GM12892 (cell line): ENCODE data around the gene ABCF2.

Experiments
- DNase-seq: peaks from one replicate; pipeline ENCODE4 v3.0.0; 2011; ENCODE audit not compliant: insufficient read length
- FAIRE-seq: peaks from 2 replicates; lab custom pipeline; 2011; peaks lifted over from hg19 to GRCh38; lab: Jason Lieb, UNC
- POLR2A ChIP-seq: IDR thresholded peaks from 2 replicates; pipeline ENCODE4 v1.6.1; 2011; ENCODE audit warnings: low read depth, low read length, control low read depth
- POLR2AphosphoS5 ChIP-seq: IDR thresholded peaks from 2 replicates; pipeline ENCODE4 v1.6.1; 2011; ENCODE audit warnings: low read depth, low read length, control low read depth
- TAF1 ChIP-seq: IDR thresholded peaks from 2 replicates; pipeline ENCODE4 v1.6.1; 2011; ENCODE audit warnings: low read depth, mild to moderate bottlenecking, control low read depth, low read length, borderline replicate concordance

The ABCF2 gene

DNA sequence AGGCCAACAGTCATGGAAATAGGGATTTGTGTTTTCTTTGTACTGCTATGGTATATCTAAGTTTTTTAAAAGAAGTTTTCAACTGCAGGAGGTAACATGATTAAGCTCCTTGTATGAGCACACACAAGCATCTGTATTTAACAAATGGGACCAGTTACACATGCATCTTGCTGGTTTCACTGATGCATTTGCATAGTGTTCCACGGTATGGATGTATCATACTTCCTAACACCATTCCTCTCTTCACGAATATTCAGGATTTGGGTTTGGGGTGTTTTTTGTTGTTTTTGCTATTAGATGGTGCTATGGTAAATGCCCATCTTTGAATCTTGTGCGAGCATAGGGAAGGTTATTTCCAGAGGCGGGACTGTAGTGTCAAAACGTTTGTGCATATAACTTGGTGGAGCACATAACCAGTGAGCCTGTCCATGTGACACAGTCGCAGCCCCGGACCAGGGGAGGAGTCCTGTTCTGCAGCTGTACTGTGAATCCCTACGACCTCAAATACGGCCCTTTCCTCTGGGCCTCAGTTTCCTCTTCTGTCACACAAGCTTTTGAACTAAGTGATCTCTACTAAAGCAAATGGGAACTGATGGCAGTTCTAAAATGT is 18.6 kb downstream of the ABCF2 start:
- DNase-seq, result no peak
- TF ChIP-seq TAF1, result no peak
- no peak for TF ChIP-seq POLR2AphosphoS5
- no peak for TF ChIP-seq POLR2A
- FAIRE-seq, result no peak

GRCh38 chr7:151207804-151208203 is 19.2 kb downstream of the ABCF2 start:
- DNase-seq, result no peak
- FAIRE-seq, result no peak
- no peak for TF ChIP-seq TAF1
- TF ChIP-seq POLR2AphosphoS5, result no peak
- TF ChIP-seq POLR2A, result no peak

DNA sequence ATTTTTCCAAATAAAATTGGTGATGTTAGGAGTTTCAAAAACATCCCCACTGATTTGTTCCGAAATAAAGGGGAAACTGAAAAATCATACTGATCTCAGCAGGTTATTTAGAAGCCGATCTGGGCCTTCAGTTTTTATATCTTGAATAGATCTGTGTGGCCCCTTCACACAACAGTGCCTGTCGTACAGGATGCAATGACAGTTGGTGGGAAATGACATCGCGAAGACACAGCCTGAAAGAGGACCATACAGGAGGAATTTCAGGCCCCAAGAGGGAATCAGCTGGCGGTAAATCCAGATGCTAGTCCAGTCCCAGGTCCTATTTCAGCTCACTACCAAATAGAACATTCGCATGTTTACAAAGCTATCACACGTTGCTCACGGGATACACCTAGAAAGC is 19.7 kb downstream of the ABCF2 start:
- TF ChIP-seq POLR2AphosphoS5, result no peak
- no peak for TF ChIP-seq TAF1
- no peak for TF ChIP-seq POLR2A
- DNase-seq, result no peak
- no peak for FAIRE-seq

- no peak for DNase-seq
- TF ChIP-seq TAF1, result no peak
- no peak for TF ChIP-seq POLR2AphosphoS5
- TF ChIP-seq POLR2A, result no peak
- no peak for FAIRE-seq
Observed at GRCh38 chr7:151206914-151207313, 20.1 kb downstream of the ABCF2 start.

- TF ChIP-seq POLR2AphosphoS5 (no peak), POLR2A (no peak), TAF1 (no peak)
- FAIRE-seq (no peak), DNase-seq (no peak)
Observed at GRCh38 chr7:151205730-151206129, 21.3 kb downstream of the ABCF2 start.

- DNase-seq (no peak), FAIRE-seq (no peak)
- TF ChIP-seq POLR2A (no peak), TAF1 (no peak), POLR2AphosphoS5 (no peak)
Observed at GRCh38 chr7:151204383-151205032, 22.5 kb downstream of the ABCF2 start.

- FAIRE-seq, result no peak
- no peak for TF ChIP-seq POLR2AphosphoS5
- no peak for TF ChIP-seq POLR2A
- no peak for TF ChIP-seq TAF1
- DNase-seq, result no peak
Observed at GRCh38 chr7:151202836-151203235, 24.2 kb downstream of the ABCF2 start.

DNA sequence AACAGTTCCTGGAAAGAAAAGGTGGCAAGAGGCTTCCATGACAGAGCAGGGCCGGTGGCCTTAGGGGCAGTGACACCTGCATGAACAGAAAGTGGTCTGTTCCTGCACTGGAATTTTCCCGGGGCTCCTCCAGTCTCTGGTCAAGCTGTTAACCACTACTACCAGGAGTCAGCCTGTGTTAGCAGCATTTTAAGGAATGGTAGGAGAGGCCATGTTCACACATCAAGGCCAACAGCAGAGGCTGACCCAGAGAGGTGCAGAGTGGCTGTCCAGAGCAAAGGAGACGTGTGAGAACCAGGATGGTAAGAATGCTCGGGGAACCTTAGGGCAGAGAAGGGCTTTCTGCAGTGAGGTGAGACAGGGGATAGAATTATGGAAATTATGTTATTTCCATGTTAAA is 25.3 kb downstream of the ABCF2 start:
- FAIRE-seq (no peak), DNase-seq (no peak)
- TF ChIP-seq TAF1 (no peak), POLR2AphosphoS5 (no peak), POLR2A (no peak)

GRCh38 chr7:151201344-151201743 is 25.7 kb downstream of the ABCF2 start:
- no peak for FAIRE-seq
- DNase-seq, result no peak
- TF ChIP-seq TAF1 (no peak), POLR2A (no peak), POLR2AphosphoS5 (no peak)

GRCh38 chr7:151198945-151199848 is 27.8 kb downstream of the ABCF2 start:
- TF ChIP-seq POLR2AphosphoS5, result no peak
- TF ChIP-seq TAF1, result no peak
- no peak for TF ChIP-seq POLR2A
- DNase-seq (no peak), FAIRE-seq (no peak)

DNA sequence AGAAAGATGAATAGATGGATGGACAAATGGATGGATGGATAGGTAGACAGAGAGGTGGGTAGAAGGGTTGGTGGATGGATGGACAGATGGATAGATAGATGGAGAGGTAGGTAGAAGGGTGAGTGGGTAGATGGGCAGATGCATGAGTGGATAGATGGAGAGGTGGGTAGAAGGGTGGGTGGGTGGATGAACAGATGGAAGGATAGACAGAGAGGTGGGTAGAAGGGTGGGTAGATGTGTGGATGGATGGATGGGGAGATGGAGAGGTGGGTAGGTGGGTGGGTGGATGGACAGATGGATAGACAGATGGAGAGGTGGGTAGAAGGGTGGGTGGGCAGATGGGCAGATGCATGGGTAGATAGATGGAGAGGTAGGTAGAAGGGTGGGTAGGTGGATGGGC is 29.1 kb downstream of the ABCF2 start:
- TF ChIP-seq POLR2A, result no peak
- TF ChIP-seq POLR2AphosphoS5, result no peak
- TF ChIP-seq TAF1, result no peak
- DNase-seq, result no peak
- FAIRE-seq, result no peak
